HepG2 (cell line): ENCODE data around the gene CNNM1. TPM values are rescaled to one million over a fixed set of nuclear protein-coding genes. Genes with fewer than 3 reads are reported as not detected.

Experiments
- ATAC-seq: fragments of 200-7000 bp; cut with Tn5 transposase; 3 replicates; pipeline ENCODE4 v1.9.1; 2020; ENCODE audit warnings: mild to moderate bottlenecking, moderate library complexity
- BruUV-seq: library from RNA; stranded (reverse); fragments of 400-500 nt; replicated peaks from 2 replicates; lab custom pipeline; 2021; lab: Mats Ljungman, UMichigan
- CTCF ChIA-PET: fragments of 300-600 bp; formaldehyde crosslinking; extraction: SDS; loops from one replicate; lab custom pipeline; 2021; ENCODE audit warnings: low total read pairs, inconsistent platforms, low intra/inter-chr PET ratio; lab: Yijun Ruan, JAX
- POLR2A ChIA-PET: fragments of 350-600 bp; sonication (Branson Sonifier 250); formaldehyde crosslinking; loops from one replicate; lab custom pipeline; 2020; ENCODE audit warnings: antibody characterized with exemption, inconsistent platforms; lab: Yijun Ruan, JAX
- DNase-seq: peaks from one replicate; pipeline ENCODE4 v3.0.0-alpha.2; 2015; ENCODE audit warnings: low spot score
- FAIRE-seq: peaks from 3 replicates; lab custom pipeline; 2011; peaks lifted over from hg19 to GRCh38; lab: Jason Lieb, UNC
- H2AFZ ChIP-seq: one replicate; pipeline ENCODE4 v1.6.1; 2011; ENCODE audit warnings: low read length, inconsistent platforms
- H3K27ac ChIP-seq: fragments of 300-600 bp; 3 replicates; pipeline ENCODE4 v1.8.0; 2011; ENCODE audit warnings: mixed run types, mild to moderate bottlenecking, mixed read lengths, low read length, inconsistent platforms; ENCODE audit not compliant: insufficient read depth; ENCODE audit errors: extremely low read length
- H3K27me3 ChIP-seq, 2 experiments: fragments of 200-600 bp in 1 of 2; 2 replicates in 1 of 2; 3 replicates in 1 of 2; pipeline versions ENCODE4 v1.6.0 to v1.8.0; 2011; ENCODE audit warnings: low read length in 2 of 2, mild to moderate bottlenecking in 2 of 2, moderate library complexity in 2 of 2, inconsistent platforms in 1 of 2; ENCODE audit not compliant: insufficient read depth in 2 of 2, control insufficient read depth in 1 of 2
- H3K36me3 ChIP-seq, 2 experiments: fragments of 200-600 bp in 1 of 2; replicated peaks in 1 of 2; 2 replicates in 1 of 2; 3 replicates in 1 of 2; pipeline versions ENCODE4 v1.5.1 to v1.8.0; 2011; ENCODE audit warnings: low read length in 2 of 2, inconsistent platforms in 1 of 2; ENCODE audit not compliant: insufficient read depth in 2 of 2, control insufficient read depth in 1 of 2
- H3K4me1 ChIP-seq: 2 replicates; pipeline ENCODE4 v1.5.1; 2012; ENCODE audit warnings: low read length, inconsistent platforms; ENCODE audit not compliant: insufficient read depth
- H3K4me2 ChIP-seq: 2 replicates; pipeline ENCODE4 v1.6.0; 2011; ENCODE audit warnings: low read depth, low read length, inconsistent platforms
- H3K4me3 ChIP-seq, 3 experiments: fragments of 200-600 bp in 1 of 3; sonication (generic), shearing (Covaris generic) in 1 of 3; replicated peaks in 1 of 3; 2 replicates each; pipeline ENCODE4 v1.5.1; 2011 to 2016; ENCODE audit warnings: low read length in 3 of 3, inconsistent platforms in 2 of 3, low read depth in 2 of 3, mild to moderate bottlenecking in 2 of 3, control low read depth in 1 of 3, mixed read lengths in 1 of 3; ENCODE audit not compliant: insufficient read depth in 1 of 3
- H3K79me2 ChIP-seq: one replicate; pipeline ENCODE4 v1.6.1; 2011; ENCODE audit warnings: low read length, inconsistent platforms; ENCODE audit not compliant: insufficient read depth
- H3K9ac ChIP-seq: 2 replicates; pipeline ENCODE4 v1.6.0; 2011; ENCODE audit warnings: mild to moderate bottlenecking, low read depth, low read length, inconsistent platforms; ENCODE audit not compliant: insufficient read depth
- H3K9me3 ChIP-seq: 2 replicates; pipeline ENCODE4 v1.5.1; 2012; ENCODE audit warnings: mild to moderate bottlenecking, low read length
- H4K20me1 ChIP-seq: 2 replicates; pipeline ENCODE4 v1.6.0; 2011; ENCODE audit warnings: inconsistent platforms, mild to moderate bottlenecking, low read length, moderate library complexity; ENCODE audit not compliant: insufficient read depth
- CAMTA2 ChIP-seq: sonication (generic); formaldehyde crosslinking; IDR thresholded peaks from 2 replicates; pipeline ENCODE4 v1.4.0; 2020; ENCODE audit warnings: mild to moderate bottlenecking, missing genetic modification reagents, borderline replicate concordance
- DR1 ChIP-seq: sonication (generic); formaldehyde crosslinking; IDR thresholded peaks from 2 replicates; pipeline ENCODE4 v1.8.0; 2021; ENCODE audit warnings: mild to moderate bottlenecking, missing genetic modification reagents, inconsistent platforms
- EED ChIP-seq: sonication (generic); formaldehyde crosslinking; IDR thresholded peaks from 2 replicates; pipeline ENCODE4 v1.5.0; 2020; ENCODE audit warnings: mild to moderate bottlenecking, missing genetic modification reagents
- JUND ChIP-seq: sonication (generic); formaldehyde crosslinking; IDR thresholded peaks from 2 replicates; pipeline ENCODE4 v1.8.0; 2022; ENCODE audit warnings: mild to moderate bottlenecking, missing genetic modification reagents
- KLF11 ChIP-seq: IDR thresholded peaks from 2 replicates; pipeline ENCODE4 v1.6.1; 2016; ENCODE audit warnings: missing compliant biosample characterization
- PAX8 ChIP-seq: sonication (generic); formaldehyde crosslinking; IDR thresholded peaks from 2 replicates; pipeline ENCODE4 v1.8.0; 2022; ENCODE audit warnings: mild to moderate bottlenecking, missing genetic modification reagents, borderline replicate concordance
- POLR2A ChIP-seq, 2 experiments: IDR thresholded peaks; 2 replicates each; pipeline ENCODE4 v1.6.1; 2011; ENCODE audit warnings: low read depth in 2 of 2, low read length in 2 of 2, mild to moderate bottlenecking in 1 of 2, moderate library complexity in 1 of 2; ENCODE audit not compliant: insufficient read depth in 1 of 2
- ZBTB33 ChIP-seq: sonication (generic); formaldehyde crosslinking; IDR thresholded peaks from 2 replicates; pipeline ENCODE4 v1.4.0; 2020; ENCODE audit warnings: missing genetic modification reagents
- ZBTB38 ChIP-seq: sonication (generic); formaldehyde crosslinking; IDR thresholded peaks from 2 replicates; pipeline ENCODE4 v1.5.1; 2020; ENCODE audit warnings: mild to moderate bottlenecking, missing genetic modification reagents
- ZBTB4 ChIP-seq: sonication (generic); formaldehyde crosslinking; IDR thresholded peaks from 2 replicates; pipeline ENCODE4 v1.4.0; 2020; ENCODE audit warnings: missing genetic modification reagents, mild to moderate bottlenecking, borderline replicate concordance
- ZBTB7A ChIP-seq: sonication (generic); formaldehyde crosslinking; IDR thresholded peaks from 2 replicates; pipeline ENCODE4 v1.8.0; 2022; ENCODE audit warnings: mild to moderate bottlenecking, missing genetic modification reagents
- ZFAT ChIP-seq: sonication (generic); formaldehyde crosslinking; conservative IDR thresholded peaks from 2 replicates; pipeline ENCODE4 v1.8.1; 2023; ENCODE audit warnings: missing genetic modification reagents, inconsistent platforms
- ZHX1 ChIP-seq: sonication (generic); formaldehyde crosslinking; IDR thresholded peaks from 2 replicates; pipeline ENCODE4 v1.8.1; 2022; ENCODE audit warnings: low read depth, mild to moderate bottlenecking, missing genetic modification reagents
- ZNF143 ChIP-seq: sonication (generic); formaldehyde crosslinking; IDR thresholded peaks from 2 replicates; pipeline ENCODE4 v1.4.0; 2020; ENCODE audit warnings: missing genetic modification reagents
- ZNF33B ChIP-seq: sonication (generic); formaldehyde crosslinking; IDR thresholded peaks from 2 replicates; pipeline ENCODE4 v1.5.1; 2020; ENCODE audit warnings: mild to moderate bottlenecking, missing genetic modification reagents
- ZNF34 ChIP-seq: sonication (generic); formaldehyde crosslinking; IDR thresholded peaks from 2 replicates; pipeline ENCODE4 v1.4.0; 2020; ENCODE audit warnings: mild to moderate bottlenecking, missing genetic modification reagents, borderline replicate concordance
- ZNF510 ChIP-seq: sonication (generic); formaldehyde crosslinking; IDR thresholded peaks from 2 replicates; pipeline ENCODE4 v1.4.0; 2020; ENCODE audit warnings: low read depth, mild to moderate bottlenecking, missing genetic modification reagents
- WGBS: methylation state at CpG from one replicate; pipeline ENCODE4 v1.1.6; 2017; ENCODE audit warnings: low lambda C conversion rate; 5-methylcytosine and 5-hydroxymethylcytosine counted together
- in situ Hi-C: cut with HindIII; loops from 2 replicates; pipeline ENCODE4 v1.10.0; 2017; ENCODE audit warnings: low pct_unique_long_range_greater_than_20kb; ENCODE audit not compliant: extremely low pct_ligation_motif_present
- intact Hi-C: fragments of 100-400 bp; cut with micrococcal nuclease; formaldehyde crosslinking; loops from one replicate; pipeline ENCODE4 v1.10.0; 2022; ENCODE audit not compliant: unreplicated experiment
- polyA plus RNA-seq, 8 experiments: library from polyadenylated mRNA; depleted of rRNA in 3 of 8; stranded (reverse) in 7 of 8; unstranded in 1 of 8; fragments of >200 nt; fragmentation: Illumina TruSeq in 4 of 8; extraction: Trizol in 4 of 8; gene quantifications; 2 replicates each; pipeline versions ENCODE4 v1.2.1 to v1.2.3, GENCODE V29; 2011 to 2016; ENCODE audit warnings: low read depth in 4 of 8, missing spikeins in 1 of 8, mixed read lengths in 1 of 8; ENCODE audit not compliant: insufficient read depth in 1 of 8
- total RNA-seq, 5 experiments: library from RNA; depleted of rRNA; stranded (reverse); fragments of >200 nt; fragmentation: Illumina TruSeq; extraction: Trizol; gene quantifications; 2 replicates each; pipeline ENCODE4 v1.2.3, GENCODE V29; 2016; ENCODE audit warnings: low read depth in 1 of 5

The CNNM1 gene
- total and polyA plus RNA-seq, 2 of the 13 experiments (the other 11 are each of a cell fraction or from before 2014, with no cell fraction given): 4.3 to 9.6 TPM

- WGBS: 81% methylated on average over 20 of the region's 45 CpGs
- ChIA-PET POLR2A (no interaction called here), CTCF (no interaction called here)
- Histone ChIP-seq H2AFZ (no peak overlapping the region), H3K79me2 (peaks cover 2% of the 10 kb centered on the region), H3K36me3 (no peaks in the 10 kb centered on the region), H3K4me1 (peaks cover 47% of the 10 kb centered on the region), H3K4me3 (peak overlapping the region in 2 of 3 experiments; percentile 54 to 76; a peak in 3 of 6 replicates), H3K27ac (no peak overlapping the region), H4K20me1 (no peaks in the 10 kb centered on the region), H3K9ac (no peak overlapping the region), H3K4me2 (peak overlapping the region; percentile 90), H3K27me3 (no peaks in the 10 kb centered on the region), H3K9me3 (no peaks in the 10 kb centered on the region)
- in situ Hi-C loops (no loop called here), intact Hi-C loops (loop anchor here (5.0 kb wide), 2 partner anchors 42 to 57 kb away; no protein-coding TSS in a partner anchor)
- BruUV-seq: no TSS peak
- FAIRE-seq (no peak), DNase-seq (no peak), ATAC-seq (peak; percentile 10)
- 0 out of 2 replicates have a peak, but pooled peaks have one; percentile 34 for TF ChIP-seq ZBTB7A (CRISPR knock-in tag)
- TF ChIP-seq POLR2A (IDR thresholded peaks at IDR 0.05; ENCODE audit: insufficient read depth in 1 of 2, low read depth in 2 of 2, low read length in 2 of 2): no peak
- TF ChIP-seq ZBTB33 (CRISPR knock-in tag): peak; percentile 82
- TF ChIP-seq CAMTA2 (CRISPR knock-in tag): 0 out of 2 replicates have a peak, but pooled peaks have one; percentile 4
- peak; percentile 84 for TF ChIP-seq ZBTB38 (CRISPR knock-in tag)
- TF ChIP-seq ZBTB4: peak; percentile 37; the same call in 1 of the 2 replicates
- no peak for TF ChIP-seq PAX8 (CRISPR knock-in tag)
- no peak for TF ChIP-seq ZNF143 (CRISPR knock-in tag)
- TF ChIP-seq DR1 (CRISPR knock-in tag): 0 out of 2 replicates have a peak, but pooled peaks have one; percentile 19
- TF ChIP-seq ZHX1: 0 out of 2 replicates have a peak, but pooled peaks have one; percentile 16
- no peak for TF ChIP-seq ZNF33B (CRISPR knock-in tag)
- TF ChIP-seq JUND (CRISPR knock-in tag): peak; percentile 21; the same call in 1 of the 2 replicates
- TF ChIP-seq ZNF34 (CRISPR knock-in tag): peak; percentile 17; the same call in 1 of the 2 replicates
- 0 out of 2 replicates have a peak, but pooled peaks have one; percentile 3 for TF ChIP-seq ZFAT (CRISPR knock-in tag)
- 0 out of 2 replicates have a peak, but pooled peaks have one; percentile 19 for TF ChIP-seq EED (CRISPR knock-in tag)
- peak; percentile 52; the same call in 1 of the 2 replicates for TF ChIP-seq ZNF510
- TF ChIP-seq KLF11 (CRISPR knock-in tag): no peak
Measured at GRCh38 chr10:99330347-99330924, 1.3 kb downstream of the CNNM1 start.
